ENCODE data around the gene TAC4. TPM values are rescaled to one million over a fixed set of nuclear protein-coding genes. Genes with fewer than 3 reads are reported as not detected.

The TAC4 gene, protein sequence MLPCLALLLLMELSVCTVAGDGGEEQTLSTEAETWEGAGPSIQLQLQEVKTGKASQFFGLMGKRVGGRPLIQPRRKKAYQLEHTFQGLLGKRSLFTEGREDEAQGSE
- total RNA-seq: not detected

DNA sequence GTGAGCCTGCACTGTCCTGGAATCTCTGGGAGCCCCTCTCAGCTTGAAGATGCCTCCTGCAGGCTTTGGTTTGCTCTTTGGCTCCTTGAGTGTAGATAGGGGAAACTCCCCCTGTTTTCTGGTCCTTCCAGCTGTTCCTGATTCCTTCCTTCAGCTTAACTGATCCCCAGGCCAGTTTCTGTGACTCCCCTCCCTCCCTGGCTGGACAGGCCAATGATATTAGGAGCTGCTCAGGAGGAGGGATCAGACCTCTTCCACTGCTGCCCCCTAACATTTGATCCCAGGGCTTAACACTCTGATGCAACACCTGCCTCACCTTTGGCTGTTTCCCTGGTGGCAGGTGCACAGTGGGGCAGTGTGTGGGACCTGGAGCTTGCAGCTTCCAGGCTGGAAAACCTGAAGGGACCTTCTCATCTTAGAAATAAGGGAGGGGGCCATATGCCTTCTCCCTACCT, at the start of gene TAC4:
TSS of gene TAC4 (minus strand) at position 51 of the 455 bp plus-strand sequence. CDS start 52 bp downstream, outside the sequence.
- no peak for DNase-seq

DNA sequence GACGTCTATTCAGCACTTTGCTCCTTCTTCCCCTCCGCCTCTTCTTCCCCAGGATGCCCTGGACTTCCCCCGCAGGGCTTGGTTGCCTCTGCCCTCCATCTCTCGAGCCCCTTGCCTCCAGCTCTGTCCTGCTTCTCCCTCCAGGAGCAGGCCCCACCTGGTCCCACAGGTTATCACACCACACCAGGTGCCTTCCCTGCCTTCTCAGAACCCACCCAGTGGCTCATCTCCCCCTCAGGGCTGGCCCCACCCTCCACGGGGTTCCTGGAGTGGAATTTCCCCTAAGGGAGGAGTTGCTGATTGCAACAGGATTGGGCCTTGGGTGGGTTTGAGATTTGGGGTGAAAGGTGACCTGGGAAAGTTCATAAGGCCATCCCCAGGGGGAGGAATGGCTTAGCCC, 49.0 kb upstream of the TAC4 start:
- DNase-seq: no peak

DNA sequence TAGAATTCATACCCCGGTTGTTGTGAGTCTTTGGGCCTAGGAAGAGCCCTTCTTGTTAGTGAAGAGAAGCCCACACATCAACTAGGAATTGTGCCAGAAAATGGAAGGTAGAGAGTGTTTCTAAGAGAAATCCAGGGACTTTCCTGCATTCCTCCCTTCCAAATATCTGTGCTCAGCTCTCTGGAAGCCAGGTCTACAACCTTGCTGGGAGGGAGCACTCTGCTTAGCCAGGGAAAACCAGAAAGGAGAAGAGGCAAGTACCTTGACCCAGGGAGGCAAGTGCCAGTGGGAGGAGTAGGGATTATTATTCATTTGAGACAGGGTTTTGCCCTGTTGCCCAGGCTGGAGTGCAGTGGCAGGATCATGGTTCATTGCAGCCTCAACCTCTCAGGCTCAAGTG, 48.4 kb upstream of the TAC4 start:
- DNase-seq: no peak

DNA sequence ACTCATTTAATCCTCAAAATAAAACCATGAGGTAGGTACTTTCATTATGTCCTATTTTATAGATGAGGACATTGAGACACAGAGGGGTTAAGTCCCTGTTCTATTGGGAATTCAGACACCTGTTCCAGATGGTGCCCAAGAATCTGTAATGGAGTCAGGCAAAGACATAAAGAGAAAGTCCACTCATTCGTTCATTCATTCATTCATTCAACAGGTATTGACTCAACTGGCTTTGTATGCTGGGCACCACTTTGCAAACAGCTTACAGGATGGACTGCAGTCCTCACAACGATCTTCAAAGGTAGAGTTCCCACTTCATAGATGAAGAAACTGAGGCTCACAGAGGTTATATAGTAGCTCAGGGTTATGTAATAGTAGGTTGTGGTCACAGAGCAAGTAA, 47.9 kb upstream of the TAC4 start:
- no peak for DNase-seq

DNA sequence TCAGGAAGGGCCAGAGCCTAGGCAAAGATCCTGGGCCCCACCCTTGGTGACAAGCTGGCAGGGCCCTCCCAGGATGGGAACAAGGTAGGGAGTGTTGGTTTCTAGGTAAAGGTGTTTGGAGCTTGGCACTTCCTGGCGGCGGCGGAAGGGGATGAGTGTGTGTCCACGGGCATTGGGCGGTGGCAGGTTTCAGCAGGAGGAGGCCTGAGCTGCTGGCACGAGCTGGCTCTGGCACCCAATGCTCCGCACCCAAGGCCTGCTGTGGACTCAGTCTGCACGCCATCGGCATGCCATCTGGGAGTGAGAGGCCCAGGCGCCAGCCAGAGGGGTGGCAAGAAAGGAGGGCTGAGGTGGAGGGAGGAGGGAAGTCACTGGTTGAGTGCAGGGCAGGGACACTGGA, 46.9 kb upstream of the TAC4 start:
- no peak for DNase-seq

DNA sequence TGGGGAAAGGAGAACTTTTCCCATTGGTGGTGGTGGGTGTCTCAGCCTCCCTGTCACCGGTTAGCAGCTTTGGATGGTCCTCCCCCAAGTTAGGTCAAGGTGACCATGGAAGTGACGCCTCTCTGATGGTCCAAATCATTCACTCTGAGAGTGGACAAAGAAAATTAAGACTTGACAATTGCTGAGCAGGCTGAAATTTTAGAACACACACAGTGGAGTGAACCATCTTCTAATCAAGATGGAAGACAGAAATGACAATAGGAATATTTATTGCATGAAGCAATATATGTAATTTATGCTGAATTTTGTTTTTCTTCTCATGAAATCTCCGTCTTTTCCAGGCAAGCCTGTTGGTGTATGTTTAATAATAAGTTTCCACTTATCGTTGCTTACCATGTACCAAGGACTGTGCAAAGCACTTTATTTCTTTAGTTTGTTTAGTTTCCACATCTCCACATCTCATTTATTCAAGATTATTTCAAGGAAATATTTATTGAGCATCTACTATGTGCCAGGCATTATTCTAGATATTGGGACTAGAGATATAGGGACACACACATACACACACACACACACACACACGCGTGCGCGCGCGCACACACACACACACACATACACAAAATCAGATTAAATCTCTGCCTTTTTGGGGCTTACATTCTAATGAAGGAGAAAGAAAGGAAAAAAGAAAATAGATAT, 44.0 kb upstream of the TAC4 start:
- DNase-seq: no peak

DNA sequence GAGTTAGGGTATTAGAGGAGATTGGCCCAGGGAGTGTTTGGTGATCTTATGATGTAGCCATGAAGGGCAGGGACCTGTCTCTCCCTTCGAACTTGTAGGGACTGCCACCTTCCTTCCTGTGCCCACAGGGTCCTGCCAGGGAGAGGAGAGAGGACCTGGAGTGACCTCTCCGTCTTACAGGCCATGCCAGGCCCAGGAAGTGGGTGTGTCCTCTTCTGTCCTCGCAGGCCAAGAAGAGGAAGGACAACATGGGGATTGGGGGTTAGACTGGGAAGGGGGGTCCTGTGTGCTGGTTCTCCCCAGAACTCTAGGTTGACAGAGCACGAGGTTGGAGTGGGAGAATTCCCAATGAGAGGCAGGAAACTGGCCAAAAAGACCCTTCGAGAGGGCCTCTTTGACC, 43.4 kb upstream of the TAC4 start:
- no peak for DNase-seq

DNA sequence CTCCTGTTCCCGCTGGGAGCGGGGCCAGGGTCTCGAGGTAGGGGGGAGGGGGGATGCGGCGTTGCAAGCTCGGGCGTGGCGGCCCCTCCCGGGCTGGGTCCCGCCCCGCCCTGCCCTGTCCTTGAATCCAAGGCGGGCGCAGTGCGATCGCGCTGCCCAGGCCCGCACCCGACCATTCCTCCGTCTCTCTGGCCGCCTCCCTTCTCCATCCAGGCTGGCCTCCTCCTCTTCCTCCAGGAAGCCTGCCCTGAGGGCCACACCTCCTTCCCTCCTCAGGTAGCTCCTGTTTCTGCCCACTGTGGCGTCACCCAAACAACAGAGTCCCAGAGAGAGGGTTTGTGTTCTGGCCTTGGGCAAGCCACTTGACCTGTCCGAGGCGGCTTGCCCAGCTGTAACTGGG, 43.0 kb upstream of the TAC4 start:
- no peak for DNase-seq

DNA sequence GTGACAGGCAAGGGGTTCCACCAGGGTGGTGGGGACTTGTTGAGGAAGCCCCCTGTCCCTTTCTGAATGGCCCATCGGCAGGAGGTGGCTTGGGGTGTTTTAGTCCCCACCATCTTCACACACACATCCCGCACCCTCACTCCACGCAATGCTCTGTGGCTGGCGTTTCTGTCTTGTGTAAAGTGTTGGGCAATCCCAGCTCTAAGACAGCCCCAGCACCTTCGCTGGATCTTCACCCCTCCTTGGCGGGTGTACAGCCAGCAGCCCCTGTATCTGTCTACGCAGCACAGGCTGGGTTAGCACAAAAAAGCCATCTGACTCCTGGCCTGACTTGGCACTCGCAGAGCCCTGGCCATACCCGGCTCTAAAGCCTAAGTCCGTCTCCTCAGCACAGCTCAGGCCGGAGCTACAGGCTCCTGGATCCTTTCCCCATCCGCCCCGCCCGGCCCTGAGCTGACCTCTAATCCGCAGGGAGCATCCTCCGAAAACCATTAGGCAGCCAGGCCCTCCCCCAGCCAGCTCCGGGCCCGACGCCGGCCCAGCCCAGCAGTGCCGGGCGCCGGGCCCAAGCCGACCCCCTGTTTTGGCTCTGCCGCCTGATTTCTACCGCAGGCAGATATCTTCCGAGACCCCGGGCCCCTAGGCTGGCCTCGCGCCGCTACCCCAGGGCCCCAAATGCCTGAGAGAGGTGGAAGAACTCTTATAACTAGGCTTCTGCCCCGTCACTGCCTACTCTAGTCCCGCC, 42.4 kb upstream of the TAC4 start:
- no peak for DNase-seq

DNA sequence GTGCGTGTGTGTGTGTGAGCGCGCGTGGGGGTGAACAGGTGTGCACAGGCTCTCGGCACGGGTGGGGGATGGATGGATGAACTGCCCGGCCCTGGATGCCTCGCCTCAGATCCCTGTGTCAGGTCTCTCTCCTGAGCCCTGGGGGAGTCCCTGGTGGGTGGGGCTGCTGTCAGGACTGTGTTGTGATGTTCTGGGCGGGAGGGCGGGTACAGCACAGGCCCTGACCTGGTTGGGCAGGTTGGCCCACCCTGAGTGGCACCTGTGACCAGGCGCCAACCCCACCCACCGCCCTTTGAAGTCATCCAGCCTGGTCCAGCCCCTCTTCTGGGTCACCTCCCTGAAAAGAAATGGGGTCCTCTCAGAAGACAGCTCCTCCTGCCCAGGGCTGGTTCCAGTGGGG, 41.6 kb upstream of the TAC4 start:
- DNase-seq: no peak

DNA sequence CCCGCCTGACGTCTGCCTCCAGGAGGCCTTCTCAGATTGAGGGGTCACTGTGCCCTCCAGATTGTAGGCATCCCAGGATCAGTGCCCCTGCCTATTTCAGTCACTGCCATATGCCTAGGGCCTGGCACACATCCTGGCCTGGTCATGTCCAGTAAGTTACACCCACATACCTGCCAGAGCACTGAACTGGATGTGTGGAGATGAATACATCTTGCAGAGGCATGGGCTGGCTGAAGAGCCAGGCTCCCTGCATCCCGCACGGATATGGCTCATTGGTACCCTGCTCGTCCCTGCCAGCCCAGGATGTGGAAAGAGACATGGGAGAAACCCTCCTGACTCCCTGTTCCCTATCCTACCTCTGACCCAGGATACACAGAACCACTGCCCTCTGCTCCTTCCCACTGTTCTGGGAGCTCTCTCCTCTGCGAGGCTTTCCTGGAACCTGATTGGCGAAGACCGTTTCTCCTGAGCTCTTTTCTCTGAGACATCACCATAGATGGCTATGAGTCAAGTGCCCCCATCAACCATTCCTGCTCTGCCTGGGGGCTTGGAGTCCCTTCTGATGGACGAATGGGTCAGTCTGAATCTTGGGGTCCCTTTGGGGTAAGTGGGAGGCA, 40.0 kb upstream of the TAC4 start:
- DNase-seq: no peak

DNA sequence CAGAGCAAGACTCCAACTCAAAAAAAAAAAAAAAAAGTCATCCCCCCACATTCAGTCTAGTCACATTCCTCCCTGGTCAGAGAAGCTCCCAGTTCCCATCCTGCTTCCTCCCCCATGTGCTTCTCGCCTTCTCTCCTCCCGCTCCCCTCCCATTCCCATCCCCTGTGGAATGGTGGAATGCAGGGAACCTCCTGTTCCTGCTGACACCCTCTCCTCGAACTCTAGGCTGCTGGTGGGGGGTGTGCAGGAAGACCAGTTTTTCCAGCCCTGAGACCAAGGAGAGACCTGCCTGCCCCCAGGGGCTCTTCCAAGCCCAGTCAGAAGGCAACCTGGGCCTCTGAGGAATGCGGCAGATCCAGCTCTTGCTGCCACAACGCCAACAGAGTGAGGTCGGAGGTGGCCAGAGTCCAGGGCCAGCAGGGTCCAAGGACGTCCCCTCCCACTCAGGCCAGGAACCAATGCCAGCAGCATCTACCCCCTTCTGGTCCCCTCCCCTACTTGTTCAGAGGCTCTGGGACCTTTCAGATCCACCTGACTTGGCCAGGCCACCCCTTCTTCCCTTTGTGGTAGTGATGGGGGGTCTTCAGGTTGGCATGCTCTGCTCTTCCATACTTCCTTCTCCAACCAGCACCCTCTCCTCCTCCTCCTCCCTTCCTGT, 39.3 kb upstream of the TAC4 start:
- DNase-seq: no peak

DNA sequence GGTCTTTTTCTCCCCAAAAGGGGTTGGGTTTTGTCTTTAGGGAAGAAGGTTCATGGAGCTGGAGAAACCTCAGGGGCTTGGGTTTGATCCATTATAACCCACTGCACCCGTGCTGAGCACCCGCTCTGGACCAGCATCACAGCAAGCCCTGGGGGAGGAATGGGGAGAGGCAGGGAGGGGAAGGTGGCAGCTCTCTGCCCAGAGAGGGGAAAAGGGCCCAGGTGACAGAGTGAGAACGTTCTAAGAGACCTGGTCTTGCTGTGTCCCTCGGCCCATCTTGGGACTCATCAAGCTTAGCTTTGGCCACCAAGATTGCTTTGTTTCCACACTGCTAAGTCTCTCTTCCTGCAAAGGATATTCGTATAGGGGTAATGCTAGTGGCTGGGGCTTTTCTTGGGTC, 38.2 kb upstream of the TAC4 start:
- DNase-seq: no peak

DNA sequence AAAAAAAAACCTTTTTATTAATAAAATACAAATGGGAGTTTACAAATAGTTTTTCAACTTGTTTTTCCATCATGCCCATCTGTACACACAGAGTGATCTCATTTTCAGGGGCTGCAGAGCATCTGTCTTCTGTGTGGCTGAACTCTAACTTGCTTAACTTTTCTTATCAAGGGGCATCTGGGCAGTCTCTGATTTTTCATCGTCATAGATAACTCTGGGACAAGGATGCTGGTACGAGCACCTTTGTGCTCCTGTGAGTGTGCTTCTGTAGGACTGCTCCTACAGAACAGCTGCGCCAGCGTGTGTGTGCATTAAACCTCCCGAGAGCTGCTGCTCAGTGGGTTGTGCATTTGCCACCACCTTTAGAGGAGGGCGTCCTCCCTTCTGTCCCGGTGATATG, 34.6 kb upstream of the TAC4 start:
- DNase-seq: no peak

DNA sequence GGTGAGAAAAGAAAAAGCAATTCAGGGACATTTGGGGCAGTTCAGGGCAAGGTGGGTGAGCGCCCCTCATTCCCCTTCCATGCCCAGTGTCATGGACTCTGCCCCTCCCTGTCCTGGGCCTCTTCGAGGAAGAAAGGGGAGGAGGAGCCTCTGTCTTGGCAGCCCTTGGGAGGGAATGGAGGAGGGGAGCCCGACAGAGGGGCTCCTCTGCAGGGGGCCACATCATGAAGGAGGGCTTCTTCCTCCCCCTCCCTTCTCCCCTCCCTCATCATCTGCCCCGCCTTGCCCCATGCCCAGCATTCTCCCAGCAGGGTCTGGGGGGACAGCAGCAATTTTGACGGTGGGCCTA, 33.2 kb upstream of the TAC4 start:
- no peak for DNase-seq

DNA sequence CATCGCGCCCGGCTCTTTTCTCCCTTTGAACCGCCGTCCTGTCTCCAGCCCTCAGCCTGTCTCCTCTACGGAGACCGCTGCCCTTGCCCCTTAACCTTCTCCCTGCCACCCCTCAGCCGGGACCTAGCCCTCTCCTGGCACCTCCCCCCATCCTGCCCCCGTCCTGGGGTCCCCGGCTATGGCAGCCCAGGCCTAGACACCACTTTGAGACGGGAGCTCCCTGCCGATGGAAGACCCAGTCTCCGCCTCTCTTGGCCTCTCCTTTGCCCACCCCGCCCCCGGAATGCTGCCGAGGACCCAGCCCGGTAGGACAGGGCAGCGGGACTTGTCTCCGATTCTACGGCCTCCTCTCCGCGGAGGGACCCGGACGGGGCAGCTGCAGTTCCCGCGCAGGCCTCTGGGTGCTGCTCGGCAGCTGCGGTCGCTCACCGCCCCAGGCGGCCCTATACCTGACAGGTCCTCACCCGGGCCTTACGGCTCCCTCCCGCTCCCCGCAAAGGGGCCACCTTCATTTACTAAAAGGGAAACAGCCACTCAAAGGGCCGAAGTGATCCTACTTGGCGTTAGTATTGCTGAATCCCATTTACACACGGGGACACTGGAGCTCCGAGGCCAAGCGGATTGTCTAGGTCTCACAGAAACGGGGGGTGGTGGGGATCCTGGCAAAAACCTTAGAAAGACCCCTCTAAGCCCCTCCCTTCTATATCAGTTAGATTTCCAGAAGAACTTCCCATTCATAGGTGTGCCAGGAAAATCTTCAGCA, 32.6 kb upstream of the TAC4 start:
- no peak for DNase-seq

DNA sequence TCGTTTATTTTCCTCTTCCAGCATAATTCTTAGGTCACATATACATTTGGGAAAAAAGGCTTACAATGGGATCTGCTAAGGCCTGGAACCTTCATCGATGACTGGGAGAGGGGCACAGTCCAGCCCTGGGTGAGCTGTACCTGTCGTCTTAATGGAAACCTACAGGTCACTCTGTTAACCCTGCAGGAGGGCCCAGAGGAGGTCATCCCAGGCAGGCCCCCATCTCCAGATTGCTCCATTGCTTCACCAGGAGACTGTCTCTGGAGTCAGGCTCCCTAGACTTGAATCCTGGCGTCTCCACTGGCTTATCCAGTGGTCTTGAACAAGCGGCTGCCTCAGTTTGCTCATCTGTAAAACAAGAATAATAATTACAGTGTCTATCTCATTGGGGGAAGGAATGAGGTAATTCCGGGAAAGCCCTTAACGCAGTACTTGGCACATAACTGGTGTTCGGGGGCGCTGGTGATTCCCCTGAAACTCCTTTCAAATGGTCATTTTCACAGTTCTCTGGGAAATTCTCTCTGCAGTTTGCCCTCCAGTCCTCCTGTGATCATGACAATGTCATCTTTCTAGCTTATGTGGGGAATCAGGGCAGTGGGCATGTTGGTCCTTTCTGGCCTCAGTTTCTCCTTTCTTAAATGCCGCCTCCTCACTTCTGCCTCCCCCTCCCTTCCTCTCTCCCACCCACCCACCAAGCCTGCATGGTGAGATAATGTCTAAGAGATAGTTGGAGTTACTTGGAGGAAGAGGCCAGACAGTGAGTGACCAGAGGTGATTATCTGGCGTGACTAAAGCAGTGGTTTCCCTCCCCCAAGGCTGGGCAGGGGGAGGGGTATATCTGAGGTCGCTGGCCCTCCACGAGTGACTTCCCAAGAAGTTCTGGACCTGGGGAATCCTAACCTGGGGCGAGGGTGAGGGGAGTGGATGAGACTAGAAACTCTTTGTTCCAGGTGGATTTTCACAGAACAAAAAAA, 31.3 kb upstream of the TAC4 start:
- DNase-seq: no peak

DNA sequence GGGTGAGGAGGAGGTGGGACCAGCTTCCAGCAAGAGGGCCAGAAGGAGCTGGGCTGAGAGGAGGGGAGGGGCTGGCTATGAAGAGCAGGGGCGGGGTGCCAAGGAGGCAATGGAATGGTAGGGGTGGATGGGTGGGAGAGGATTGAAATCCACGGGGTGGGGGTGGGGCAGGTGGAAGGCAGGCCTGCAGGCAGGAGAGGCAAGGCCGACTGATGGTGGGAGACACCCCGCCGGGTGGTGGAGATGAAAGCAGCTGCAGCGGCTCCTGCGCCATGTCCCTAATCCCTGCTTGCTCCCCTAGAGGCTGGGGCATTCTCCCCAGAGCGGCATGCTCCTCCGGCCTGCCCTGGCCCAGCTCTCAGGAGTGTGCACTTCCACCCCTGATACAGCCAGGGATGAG, 27.8 kb upstream of the TAC4 start:
- no peak for DNase-seq

DNA sequence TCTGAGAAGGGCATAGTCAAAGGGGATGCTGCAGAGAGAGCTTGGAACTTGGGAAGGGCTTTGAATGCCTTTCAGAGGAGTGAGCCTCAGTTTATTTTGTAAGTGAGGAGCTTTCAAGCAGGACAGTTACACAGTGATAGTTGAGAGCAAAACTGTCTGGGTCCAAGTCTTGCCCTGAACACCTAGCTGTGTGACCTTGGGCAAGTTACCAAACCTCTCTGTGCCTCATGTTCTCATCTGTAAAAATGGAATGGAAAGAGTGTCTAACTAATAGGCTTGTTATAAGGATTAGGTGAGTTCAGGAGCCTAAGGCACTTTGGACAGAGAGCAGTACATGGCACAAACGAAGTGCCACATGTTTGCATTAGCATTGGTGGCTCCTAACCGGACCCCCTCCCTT, 27.0 kb upstream of the TAC4 start:
- no peak for DNase-seq

DNA sequence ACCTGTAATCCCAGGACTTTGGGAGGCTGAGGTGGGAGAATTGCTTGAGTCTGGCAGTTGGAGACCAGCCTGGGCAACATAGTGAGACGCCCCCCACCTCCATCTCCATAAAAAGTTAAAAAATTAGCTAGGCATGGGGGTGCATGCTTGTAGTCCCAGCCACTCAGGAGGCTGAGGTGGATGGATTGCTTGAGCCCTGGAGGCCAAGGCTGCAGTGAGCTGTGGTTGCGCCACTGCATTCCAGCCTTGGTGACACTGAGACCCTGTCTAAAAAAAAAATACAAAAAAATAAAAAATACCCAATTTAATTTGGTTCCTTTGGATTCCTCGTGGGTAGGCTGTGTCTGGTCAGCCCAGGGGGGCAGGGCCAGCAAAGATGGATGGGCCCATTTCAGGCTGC, 26.1 kb upstream of the TAC4 start:
- DNase-seq: no peak

DNA sequence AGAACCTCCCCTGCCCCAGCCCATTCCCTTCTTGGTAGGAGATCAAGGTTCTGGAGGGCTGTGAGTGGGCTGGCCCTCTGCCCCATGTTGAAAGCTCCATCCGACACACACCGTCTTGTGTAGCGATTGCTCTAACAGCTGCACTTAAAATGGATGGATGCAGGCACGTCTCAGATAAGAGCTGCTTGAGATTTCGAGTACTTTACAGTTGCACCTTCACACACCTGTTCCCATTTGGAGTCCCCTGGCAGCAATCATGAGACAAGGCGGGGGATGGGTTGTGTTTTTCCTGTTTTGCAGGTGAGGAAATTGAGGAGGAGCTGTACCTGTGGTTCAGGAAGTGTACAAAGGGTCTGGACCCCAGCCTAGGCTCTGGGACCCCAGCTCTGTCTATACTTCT, 25.6 kb upstream of the TAC4 start:
- DNase-seq: no peak

Data from skin of body (tissue), 2 donors.